HCT116 (cell line): ENCODE measurements around the gene SLC50A1. TPM values are rescaled to one million over a fixed set of nuclear protein-coding genes. Genes with fewer than 3 reads are reported as not detected.

Source experiments
- ATAC-seq: fragments of 200-7000 bp; cut with Tn5 transposase; 2 replicates; pipeline ENCODE4 v1.9.1; 2020; ENCODE audit warnings: mild to moderate bottlenecking, moderate library complexity
- BruUV-seq: library from RNA; stranded (reverse); fragments of 400-500 nt; replicated peaks from 2 replicates; lab custom pipeline; 2021; lab: Mats Ljungman, UMichigan
- CTCF ChIA-PET: fragments of 300-600 bp; sonication (Branson Sonifier 250); formaldehyde crosslinking; loops from one replicate; lab custom pipeline; 2021; ENCODE audit warnings: antibody characterized with exemption; lab: Charles Lee
- POLR2A ChIA-PET: fragments of 300-600, 350-600 bp; sonication (Branson Sonifier 250); formaldehyde crosslinking; loops from one replicate; lab custom pipeline; 2021; ENCODE audit warnings: antibody characterized with exemption; lab: Charles Lee
- RAD21 ChIA-PET, 2 experiments: fragments of 300-600 bp; sonication (Branson Sonifier 250); formaldehyde crosslinking; loops; one replicate each; lab custom pipeline; 2023; ENCODE audit warnings: low total read pairs in 2 of 2; ENCODE audit not compliant: uncharacterized antibody in 2 of 2, unreplicated experiment in 2 of 2, low non-redundant PET in 1 of 2; lab: Charles Lee
- DNase-seq: peaks from one replicate; pipeline ENCODE4 v3.0.0-alpha.2; 2010; ENCODE audit warnings: low read depth, low spot score
- H2AFZ ChIP-seq: fragments of 200-600 bp; shearing (Covaris generic), sonication (generic); 2 replicates; pipeline ENCODE4 v1.6.1; 2017; ENCODE audit warnings: low read depth, mixed run types, mixed read lengths, antibody characterized with exemption, low read length; ENCODE audit not compliant: poor library complexity, severe bottlenecking
- H3K27ac ChIP-seq: 2 replicates; pipeline ENCODE4 v1.5.1; 2012; ENCODE audit warnings: low read depth, low read length
- H3K27me3 ChIP-seq: fragments of 200-600 bp; sonication (generic); 2 replicates; pipeline ENCODE4 v1.6.1; 2016; ENCODE audit warnings: mixed run types, low read length, mixed read lengths; ENCODE audit not compliant: insufficient read depth
- H3K36me3 ChIP-seq, 2 experiments: fragments of 200-500 bp in 1 of 2; fragments of 200-600 bp in 1 of 2; sonication (Bioruptor generic) in 1 of 2; sonication (generic) in 1 of 2; 2 replicates each; pipeline versions ENCODE4 v1.5.1 to v1.6.1; 2014 to 2016; ENCODE audit warnings: low read length in 2 of 2, inconsistent platforms in 1 of 2, mixed read lengths in 1 of 2, mixed run types in 1 of 2; ENCODE audit not compliant: insufficient read depth in 2 of 2, control insufficient read depth in 1 of 2
- H3K4me1 ChIP-seq, 2 experiments: fragments of 200-600 bp in 1 of 2; sonication (generic) in 1 of 2; 2 replicates each; pipeline versions ENCODE4 v1.5.1 to v1.6.1; 2012 to 2017; ENCODE audit warnings: low read length in 2 of 2, inconsistent platforms in 1 of 2, mild to moderate bottlenecking in 1 of 2, mixed read lengths in 1 of 2, mixed run types in 1 of 2, moderate library complexity in 1 of 2; ENCODE audit not compliant: insufficient read depth in 2 of 2, control insufficient read depth in 1 of 2
- H3K4me2 ChIP-seq: fragments of 200-600 bp; sonication (generic); 2 replicates; pipeline ENCODE4 v1.6.1; 2017; ENCODE audit warnings: mixed run types, low read length, mixed read lengths
- H3K4me3 ChIP-seq, 2 experiments: fragments of 200-600 bp in 1 of 2; sonication (generic) in 1 of 2; replicated peaks in 1 of 2; 2 replicates each; pipeline ENCODE4 v1.5.1; 2011 to 2016; ENCODE audit warnings: low read length in 2 of 2, control low read depth in 1 of 2, low read depth in 1 of 2, mild to moderate bottlenecking in 1 of 2, mixed read lengths in 1 of 2, mixed run types in 1 of 2
- H3K79me2 ChIP-seq: fragments of 200-600 bp; sonication (generic); 2 replicates; pipeline ENCODE4 v1.6.1; 2017; ENCODE audit warnings: mild to moderate bottlenecking, mixed run types, low read length, moderate library complexity, mixed read lengths; ENCODE audit not compliant: insufficient read depth
- H3K9ac ChIP-seq: fragments of 200-600 bp; sonication (generic); 2 replicates; pipeline ENCODE4 v1.6.1; 2016; ENCODE audit warnings: low read length, mixed read lengths
- H3K9me2 ChIP-seq: fragments of 200-600 bp; sonication (generic), shearing (Covaris generic); 2 replicates; pipeline ENCODE4 v1.6.1; 2017; ENCODE audit warnings: mixed run types, mild to moderate bottlenecking, moderate library complexity; ENCODE audit not compliant: insufficient read depth
- H3K9me3 ChIP-seq, 2 experiments: fragments of 200-500 bp in 1 of 2; fragments of 200-600 bp in 1 of 2; sonication (Bioruptor generic) in 1 of 2; sonication (generic) in 1 of 2; 2 replicates each; pipeline ENCODE4 v1.6.1; 2014 to 2017; ENCODE audit warnings: low read length in 2 of 2, mixed read lengths in 2 of 2, inconsistent platforms in 1 of 2, low read depth in 1 of 2, mild to moderate bottlenecking in 1 of 2, mixed run types in 1 of 2, moderate library complexity in 1 of 2; ENCODE audit not compliant: control insufficient read depth in 1 of 2, insufficient read depth in 1 of 2
- H4K20me1 ChIP-seq: fragments of 200-600 bp; sonication (generic), shearing (Covaris generic); 2 replicates; pipeline ENCODE4 v1.6.1; 2017; ENCODE audit warnings: mixed run types, mild to moderate bottlenecking, moderate library complexity; ENCODE audit not compliant: insufficient read depth
- CEBPB ChIP-seq: IDR thresholded peaks from 2 replicates; pipeline ENCODE4 v1.6.1; 2012; ENCODE audit warnings: low read depth
- EGR1 ChIP-seq: IDR thresholded peaks from 2 replicates; pipeline ENCODE4 v1.6.1; 2012; ENCODE audit warnings: low read depth
- EZH2 ChIP-seq: fragments of 200-600 bp; sonication (generic); IDR thresholded peaks from 2 replicates; pipeline ENCODE4 v1.6.1; 2017; ENCODE audit warnings: antibody characterized with exemption, mixed run types
- EZH2phosphoT487 ChIP-seq: fragments of 200-600 bp; IDR thresholded peaks from 2 replicates; pipeline ENCODE4 v1.6.1; 2018; ENCODE audit warnings: antibody characterized with exemption, borderline replicate concordance
- FOSL1 ChIP-seq: IDR thresholded peaks from 2 replicates; pipeline ENCODE4 v1.6.1; 2012; ENCODE audit warnings: low read depth
- JUND ChIP-seq: IDR thresholded peaks from 2 replicates; pipeline ENCODE4 v1.6.1; 2012
- POLR2A ChIP-seq: IDR thresholded peaks from 2 replicates; pipeline ENCODE4 v1.7.0; 2011; ENCODE audit warnings: borderline replicate concordance; ENCODE audit not compliant: insufficient read depth, insufficient read length; ENCODE audit errors: extremely low read depth
- POLR2AphosphoS5 ChIP-seq: IDR thresholded peaks from 2 replicates; pipeline ENCODE4 v1.6.1; 2011; ENCODE audit warnings: mild to moderate bottlenecking, low read depth, low read length, moderate library complexity
- RAD21 ChIP-seq: IDR thresholded peaks from 2 replicates; pipeline ENCODE4 v1.6.1; 2012; ENCODE audit warnings: low read depth, mild to moderate bottlenecking
- SIN3A ChIP-seq: IDR thresholded peaks from 2 replicates; pipeline ENCODE4 v1.6.1; 2012; ENCODE audit warnings: low read depth
- SP1 ChIP-seq: IDR thresholded peaks from 2 replicates; pipeline ENCODE4 v1.6.1; 2012; ENCODE audit warnings: low read depth
- SRF ChIP-seq: IDR thresholded peaks from 2 replicates; pipeline ENCODE4 v1.6.1; 2012; ENCODE audit warnings: low read depth
- TCF7L2 ChIP-seq: IDR thresholded peaks from 2 replicates; pipeline ENCODE4 v1.7.0; 2011; ENCODE audit warnings: borderline replicate concordance, inconsistent platforms; ENCODE audit not compliant: insufficient read depth, insufficient read length; ENCODE audit errors: extremely low read depth
- YY1 ChIP-seq: IDR thresholded peaks from 2 replicates; pipeline ENCODE4 v1.6.1; 2011; ENCODE audit warnings: low read length, low read depth, moderate library complexity, mild to moderate bottlenecking; ENCODE audit not compliant: insufficient replicate concordance; ENCODE audit errors: extremely low read depth
- ZFX ChIP-seq: fragments of 450-650 bp; IDR thresholded peaks from 2 replicates; pipeline ENCODE4 v1.6.1; 2017
- ZNF274 ChIP-seq: fragments of 200-500 bp; sonication (Bioruptor generic); IDR thresholded peaks from 2 replicates; pipeline ENCODE4 v1.6.1; 2014; ENCODE audit warnings: mild to moderate bottlenecking, low read depth, low read length, inconsistent platforms
- intact Hi-C: fragments of 100-400 bp; cut with micrococcal nuclease; formaldehyde crosslinking; loops from 2 replicates; pipeline ENCODE4 v1.10.0; 2022
- total RNA-seq: library from RNA; stranded (reverse); gene quantifications from one replicate; pipeline ENCODE4 v1.2.1, GENCODE V29; 2021; ENCODE audit not compliant: unreplicated experiment
- TF ChIP-seq, protein P1 (sequence below): IDR thresholded peaks from 2 replicates; pipeline ENCODE4 v1.6.1; 2011; ENCODE audit warnings: mild to moderate bottlenecking, low read length, moderate library complexity; ENCODE audit not compliant: insufficient replicate concordance; ENCODE audit errors: extremely low read depth
- TF ChIP-seq, protein P2 (sequence below): IDR thresholded peaks from 2 replicates; pipeline ENCODE4 v1.6.1; 2012
- TF ChIP-seq, protein P3 (sequence below), 3 experiments: fragments of 200-600 bp in 1 of 3; sonication (generic) in 1 of 3; IDR thresholded peaks in 2 of 3; conservative IDR thresholded peaks in 1 of 3; 2 replicates each; pipeline ENCODE4 v1.5.1; 2012 to 2017; ENCODE audit warnings: low read depth in 2 of 3, low read length in 2 of 3, antibody characterized with exemption in 1 of 3, borderline replicate concordance in 1 of 3, control low read depth in 1 of 3, mild to moderate bottlenecking in 1 of 3, mixed read lengths in 1 of 3, mixed run types in 1 of 3, moderate library complexity in 1 of 3; ENCODE audit not compliant: insufficient read depth in 1 of 3
- TF ChIP-seq, protein P4 (sequence below): IDR thresholded peaks from 2 replicates; pipeline ENCODE4 v1.6.1; 2012; ENCODE audit warnings: low read depth

The SLC50A1 gene
- total RNA-seq, 1 experiment from 2014 or later = 49.9 TPM

DNA sequence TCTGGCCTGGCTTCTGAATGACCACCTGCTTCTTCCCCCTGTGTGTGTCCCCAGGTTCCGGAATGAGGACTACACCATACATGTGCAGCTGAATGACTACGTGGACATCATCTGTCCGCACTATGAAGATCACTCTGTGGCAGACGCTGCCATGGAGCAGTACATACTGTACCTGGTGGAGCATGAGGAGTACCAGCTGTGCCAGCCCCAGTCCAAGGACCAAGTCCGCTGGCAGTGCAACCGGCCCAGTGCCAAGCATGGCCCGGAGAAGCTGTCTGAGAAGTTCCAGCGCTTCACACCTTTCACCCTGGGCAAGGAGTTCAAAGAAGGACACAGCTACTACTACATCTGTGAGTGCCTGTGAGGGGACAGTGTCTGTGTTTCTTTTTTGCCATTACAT, 4.4 kb upstream of the SLC50A1 start:
- DNase-seq (no peak), ATAC-seq (no peak)
- peaks cover 46% of the 10 kb centered on the region for H3K79me2 ChIP-seq
- intact Hi-C loops = no loop called here
- BruUV-seq = no TSS peak
- no peaks in the 10 kb centered on the region for H4K20me1 ChIP-seq
- ChIA-PET POLR2A (no interaction called here), RAD21 (no interaction called here), CTCF (no interaction called here)
- no peaks in the 10 kb centered on the region for H3K9me2 ChIP-seq
- H3K27me3 ChIP-seq = no peaks in the 10 kb centered on the region
- no peak overlapping the region for H3K4me3 ChIP-seq
- TF ChIP-seq EZH2phosphoT487 (no peak), CEBPB (no peak), EZH2 (no peak), POLR2AphosphoS5 (no peak), SP1 (no peak), JUND (no peak), RAD21 (no peak), SIN3A (no peak), EGR1 (no peak), SRF (no peak), ZFX (no peak), FOSL1 (no peak), POLR2A (no peak), YY1 (no peak), TCF7L2 (no peak), ZNF274 (no peak)
- TF ChIP-seq, protein P1, sequence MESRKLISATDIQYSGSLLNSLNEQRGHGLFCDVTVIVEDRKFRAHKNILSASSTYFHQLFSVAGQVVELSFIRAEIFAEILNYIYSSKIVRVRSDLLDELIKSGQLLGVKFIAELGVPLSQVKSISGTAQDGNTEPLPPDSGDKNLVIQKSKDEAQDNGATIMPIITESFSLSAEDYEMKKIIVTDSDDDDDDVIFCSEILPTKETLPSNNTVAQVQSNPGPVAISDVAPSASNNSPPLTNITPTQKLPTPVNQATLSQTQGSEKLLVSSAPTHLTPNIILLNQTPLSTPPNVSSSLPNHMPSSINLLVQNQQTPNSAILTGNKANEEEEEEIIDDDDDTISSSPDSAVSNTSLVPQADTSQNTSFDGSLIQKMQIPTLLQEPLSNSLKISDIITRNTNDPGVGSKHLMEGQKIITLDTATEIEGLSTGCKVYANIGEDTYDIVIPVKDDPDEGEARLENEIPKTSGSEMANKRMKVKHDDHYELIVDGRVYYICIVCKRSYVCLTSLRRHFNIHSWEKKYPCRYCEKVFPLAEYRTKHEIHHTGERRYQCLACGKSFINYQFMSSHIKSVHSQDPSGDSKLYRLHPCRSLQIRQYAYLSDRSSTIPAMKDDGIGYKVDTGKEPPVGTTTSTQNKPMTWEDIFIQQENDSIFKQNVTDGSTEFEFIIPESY = no peak
- TF ChIP-seq, protein P2, sequence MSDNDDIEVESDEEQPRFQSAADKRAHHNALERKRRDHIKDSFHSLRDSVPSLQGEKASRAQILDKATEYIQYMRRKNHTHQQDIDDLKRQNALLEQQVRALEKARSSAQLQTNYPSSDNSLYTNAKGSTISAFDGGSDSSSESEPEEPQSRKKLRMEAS = no peak
- TF ChIP-seq, protein P3, sequence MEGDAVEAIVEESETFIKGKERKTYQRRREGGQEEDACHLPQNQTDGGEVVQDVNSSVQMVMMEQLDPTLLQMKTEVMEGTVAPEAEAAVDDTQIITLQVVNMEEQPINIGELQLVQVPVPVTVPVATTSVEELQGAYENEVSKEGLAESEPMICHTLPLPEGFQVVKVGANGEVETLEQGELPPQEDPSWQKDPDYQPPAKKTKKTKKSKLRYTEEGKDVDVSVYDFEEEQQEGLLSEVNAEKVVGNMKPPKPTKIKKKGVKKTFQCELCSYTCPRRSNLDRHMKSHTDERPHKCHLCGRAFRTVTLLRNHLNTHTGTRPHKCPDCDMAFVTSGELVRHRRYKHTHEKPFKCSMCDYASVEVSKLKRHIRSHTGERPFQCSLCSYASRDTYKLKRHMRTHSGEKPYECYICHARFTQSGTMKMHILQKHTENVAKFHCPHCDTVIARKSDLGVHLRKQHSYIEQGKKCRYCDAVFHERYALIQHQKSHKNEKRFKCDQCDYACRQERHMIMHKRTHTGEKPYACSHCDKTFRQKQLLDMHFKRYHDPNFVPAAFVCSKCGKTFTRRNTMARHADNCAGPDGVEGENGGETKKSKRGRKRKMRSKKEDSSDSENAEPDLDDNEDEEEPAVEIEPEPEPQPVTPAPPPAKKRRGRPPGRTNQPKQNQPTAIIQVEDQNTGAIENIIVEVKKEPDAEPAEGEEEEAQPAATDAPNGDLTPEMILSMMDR (IDR thresholded peaks at IDR 0.05 in 2 of 3, conservative IDR thresholded peaks at IDR 0.05 in 1 of 3; ENCODE audit: borderline replicate concordance in 1 of 3, insufficient read depth in 1 of 3, low read depth in 2 of 3, low read length in 2 of 3) = no peak
- TF ChIP-seq, protein P4, sequence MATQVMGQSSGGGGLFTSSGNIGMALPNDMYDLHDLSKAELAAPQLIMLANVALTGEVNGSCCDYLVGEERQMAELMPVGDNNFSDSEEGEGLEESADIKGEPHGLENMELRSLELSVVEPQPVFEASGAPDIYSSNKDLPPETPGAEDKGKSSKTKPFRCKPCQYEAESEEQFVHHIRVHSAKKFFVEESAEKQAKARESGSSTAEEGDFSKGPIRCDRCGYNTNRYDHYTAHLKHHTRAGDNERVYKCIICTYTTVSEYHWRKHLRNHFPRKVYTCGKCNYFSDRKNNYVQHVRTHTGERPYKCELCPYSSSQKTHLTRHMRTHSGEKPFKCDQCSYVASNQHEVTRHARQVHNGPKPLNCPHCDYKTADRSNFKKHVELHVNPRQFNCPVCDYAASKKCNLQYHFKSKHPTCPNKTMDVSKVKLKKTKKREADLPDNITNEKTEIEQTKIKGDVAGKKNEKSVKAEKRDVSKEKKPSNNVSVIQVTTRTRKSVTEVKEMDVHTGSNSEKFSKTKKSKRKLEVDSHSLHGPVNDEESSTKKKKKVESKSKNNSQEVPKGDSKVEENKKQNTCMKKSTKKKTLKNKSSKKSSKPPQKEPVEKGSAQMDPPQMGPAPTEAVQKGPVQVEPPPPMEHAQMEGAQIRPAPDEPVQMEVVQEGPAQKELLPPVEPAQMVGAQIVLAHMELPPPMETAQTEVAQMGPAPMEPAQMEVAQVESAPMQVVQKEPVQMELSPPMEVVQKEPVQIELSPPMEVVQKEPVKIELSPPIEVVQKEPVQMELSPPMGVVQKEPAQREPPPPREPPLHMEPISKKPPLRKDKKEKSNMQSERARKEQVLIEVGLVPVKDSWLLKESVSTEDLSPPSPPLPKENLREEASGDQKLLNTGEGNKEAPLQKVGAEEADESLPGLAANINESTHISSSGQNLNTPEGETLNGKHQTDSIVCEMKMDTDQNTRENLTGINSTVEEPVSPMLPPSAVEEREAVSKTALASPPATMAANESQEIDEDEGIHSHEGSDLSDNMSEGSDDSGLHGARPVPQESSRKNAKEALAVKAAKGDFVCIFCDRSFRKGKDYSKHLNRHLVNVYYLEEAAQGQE = no peak
- peaks cover 13 to 33% of the 10 kb centered on the region in 2 experiments; a peak in 3 of 4 replicates for H3K36me3 ChIP-seq
- peak overlapping the region; percentile 97; the same call in 1 of the 2 replicates for H3K27ac ChIP-seq
- 0 out of 2 replicates have a peak overlapping the region, but pooled peaks have one; percentile 9 for H3K4me2 ChIP-seq
- H2AFZ ChIP-seq = no peak overlapping the region
- H3K9me3 ChIP-seq = no peaks in the 10 kb centered on the region
- peak overlapping the region; percentile 91 for H3K9ac ChIP-seq
- peaks cover 35 to 79% of the 10 kb centered on the region in 2 experiments for H3K4me1 ChIP-seq
